Measurements from ENCODE around the gene EPHA2. TPM values are rescaled to one million over a fixed set of nuclear protein-coding genes. Genes with fewer than 3 reads are reported as not detected.

The EPHA2 gene
- polyA plus RNA-seq, 2 of the 4 experiments (the other 2 are of a cell fraction), result 59.3 to 93.2 TPM

DNA sequence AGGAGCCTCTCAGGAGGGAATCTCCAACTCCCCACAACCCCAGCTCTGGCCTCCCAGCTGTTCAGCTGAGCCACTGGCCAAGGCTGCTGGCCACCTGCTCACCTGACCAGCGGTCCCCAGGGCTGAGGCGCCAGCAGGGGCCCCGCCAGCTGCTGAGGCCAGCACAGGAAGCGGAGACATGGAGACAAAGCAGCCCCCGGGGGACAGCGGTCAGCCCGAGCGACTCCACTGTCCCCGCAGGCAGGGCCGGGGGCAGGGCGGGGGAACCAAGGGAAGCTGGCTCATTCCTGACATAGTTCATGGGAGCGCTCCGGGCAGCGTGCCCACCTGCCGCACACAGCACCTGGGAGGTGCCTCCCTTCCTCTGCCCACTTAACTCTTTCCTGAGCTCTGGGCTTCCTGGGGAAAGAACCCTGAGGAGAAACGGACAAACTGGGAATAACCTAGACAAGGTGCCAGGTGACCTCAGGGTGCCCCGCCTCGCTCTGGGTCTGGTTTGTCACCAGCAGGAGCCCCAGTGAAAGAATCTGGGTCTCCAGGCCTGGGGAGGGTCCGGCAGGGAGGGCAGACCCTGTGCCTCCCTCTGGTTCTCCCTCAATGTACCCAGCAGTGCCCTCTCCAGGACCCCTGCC is 10.7 kb downstream of the EPHA2 start:
- POLR2A ChIA-PET, result interaction anchor here (0.6 to 2.9 kb wide), 5 partner anchors 10 to 66 kb away, joined by 3 to 24 read pairs (median 4); partner anchors contain the start of gene EPHA2
- FAIRE-seq (no peak), DNase-seq (ENCODE audit: low read depth in 1 of 2, low spot score in 1 of 2) (peak; percentile 55 to 78), ATAC-seq (peak; percentile 17 to 30)
- Histone ChIP-seq H3K9me3 (no peaks in the 10 kb centered on the region), H3K4me1 (peaks cover 96% of the 10 kb centered on the region), H3K4me3 (peak overlapping the region; percentile 36), H3K4me2 (peak overlapping the region; percentile 81), H3K27ac (peak overlapping the region; percentile 95 to 100)
- CTCF ChIA-PET, result interaction anchor here (0.8 to 16.2 kb wide), 5 partner anchors 10 to 67 kb away, joined by 3 to 222 read pairs (median 6); partner anchors contain the start of gene FAM131C
- WGBS (ENCODE audit: missing lambda C conversion rate), result 0% methylated on average over 4 of the region's 19 CpGs
- TF ChIP-seq RARB (CRISPR knock-in tag; IDR thresholded peaks at IDR 0.05) (peak; percentile 23; the same call in 1 of the 2 replicates), ZNF302 (CRISPR knock-in tag; IDR thresholded peaks at IDR 0.05) (no peak), GATA3 (IDR thresholded peaks at IDR 0.05; ENCODE audit: borderline replicate concordance) (peak; percentile 27; the same call in 1 of the 2 replicates), SREBF2 (IDR thresholded peaks at IDR 0.05) (no peak), ATOH8 (CRISPR knock-in tag; IDR thresholded peaks at IDR 0.05; ENCODE audit: low read depth) (0 out of 2 replicates have a peak, but pooled peaks have one; percentile 20), HDAC2 (IDR thresholded peaks at IDR 0.05) (0 out of 2 replicates have a peak, but pooled peaks have one; percentile 2), MAX (IDR thresholded peaks at IDR 0.05) (peak; percentile 42; the same call in 1 of the 2 replicates)
- TF ChIP-seq, protein P1, sequence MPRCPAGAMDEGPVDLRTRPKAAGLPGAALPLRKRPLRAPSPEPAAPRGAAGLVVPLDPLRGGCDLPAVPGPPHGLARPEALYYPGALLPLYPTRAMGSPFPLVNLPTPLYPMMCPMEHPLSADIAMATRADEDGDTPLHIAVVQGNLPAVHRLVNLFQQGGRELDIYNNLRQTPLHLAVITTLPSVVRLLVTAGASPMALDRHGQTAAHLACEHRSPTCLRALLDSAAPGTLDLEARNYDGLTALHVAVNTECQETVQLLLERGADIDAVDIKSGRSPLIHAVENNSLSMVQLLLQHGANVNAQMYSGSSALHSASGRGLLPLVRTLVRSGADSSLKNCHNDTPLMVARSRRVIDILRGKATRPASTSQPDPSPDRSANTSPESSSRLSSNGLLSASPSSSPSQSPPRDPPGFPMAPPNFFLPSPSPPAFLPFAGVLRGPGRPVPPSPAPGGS (IDR thresholded peaks at IDR 0.05), result 0 out of 3 replicates have a peak, but pooled peaks have one; percentile 30

DNA sequence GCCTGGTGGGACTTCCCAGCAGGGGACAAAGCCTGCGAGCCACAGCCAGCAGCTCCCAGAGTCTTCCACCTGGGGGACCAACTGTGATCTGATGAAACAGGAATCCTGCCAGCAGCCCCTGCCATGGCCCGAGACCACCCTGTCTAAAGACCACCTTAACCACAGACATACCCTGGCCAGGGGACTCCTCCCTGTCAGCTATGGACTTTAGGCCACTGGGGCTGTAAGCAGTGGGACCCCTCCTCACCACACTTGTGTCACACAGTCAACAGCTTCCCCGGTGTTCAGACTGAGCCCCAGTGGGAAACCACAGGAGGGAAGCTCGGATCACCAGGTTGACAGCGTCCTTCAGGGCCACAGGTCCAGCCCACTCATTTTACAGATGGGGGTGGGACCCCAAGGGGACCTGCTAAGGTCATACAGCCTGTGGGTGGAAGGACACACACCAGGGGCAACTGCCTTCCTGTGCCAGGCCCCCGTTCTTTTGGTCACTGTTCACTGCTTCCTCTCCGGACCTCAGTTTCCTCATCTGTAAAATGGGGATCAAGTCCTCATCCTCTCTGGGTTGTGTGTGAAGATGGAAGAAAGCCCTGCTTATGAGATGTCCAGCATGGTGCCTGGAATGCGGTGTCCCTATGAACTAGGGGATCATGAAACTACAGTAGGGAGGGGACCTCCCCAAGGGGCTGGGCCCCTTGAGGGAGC is 11.4 kb downstream of the EPHA2 start:
- Histone ChIP-seq H3K4me1 (peaks cover 96% of the 10 kb centered on the region), H3K4me2 (peak overlapping the region; percentile 81), H3K27ac (peak overlapping the region; percentile 95 to 100), H3K9me3 (no peaks in the 10 kb centered on the region), H3K4me3 (peak overlapping the region; percentile 36; the same call in 2 of the 3 replicates)
- 13% methylated on average over 4 of the region's 8 CpGs for WGBS (ENCODE audit: missing lambda C conversion rate)
- ATAC-seq (peak; percentile 1 to 11; a peak in 4 of 6 replicates), FAIRE-seq (no peak), DNase-seq (ENCODE audit: low read depth in 1 of 2, low spot score in 1 of 2) (peak; percentile 51 to 59)
- ChIA-PET POLR2A (interaction anchor here (0.8 to 2.9 kb wide), 4 partner anchors 8 to 62 kb away, joined by 3 to 24 read pairs (median 4); partner anchors contain the start of gene EPHA2), CTCF (interaction anchor here (1.1 to 16.2 kb wide), 6 partner anchors 9 to 67 kb away, joined by 3 to 222 read pairs (median 6); partner anchors contain the start of gene FAM131C)
- TF ChIP-seq, protein P1 (IDR thresholded peaks at IDR 0.05), result 0 out of 3 replicates have a peak, but pooled peaks have one; percentile 4
- TF ChIP-seq USF2 (IDR thresholded peaks at IDR 0.05) (no peak), KDM1A (IDR thresholded peaks at IDR 0.05; ENCODE audit: low read depth) (peak; percentile 95), ZC3H11A (IDR thresholded peaks at IDR 0.05) (no peak), HDAC2 (IDR thresholded peaks at IDR 0.05) (0 out of 2 replicates have a peak, but pooled peaks have one; percentile 78)

DNA sequence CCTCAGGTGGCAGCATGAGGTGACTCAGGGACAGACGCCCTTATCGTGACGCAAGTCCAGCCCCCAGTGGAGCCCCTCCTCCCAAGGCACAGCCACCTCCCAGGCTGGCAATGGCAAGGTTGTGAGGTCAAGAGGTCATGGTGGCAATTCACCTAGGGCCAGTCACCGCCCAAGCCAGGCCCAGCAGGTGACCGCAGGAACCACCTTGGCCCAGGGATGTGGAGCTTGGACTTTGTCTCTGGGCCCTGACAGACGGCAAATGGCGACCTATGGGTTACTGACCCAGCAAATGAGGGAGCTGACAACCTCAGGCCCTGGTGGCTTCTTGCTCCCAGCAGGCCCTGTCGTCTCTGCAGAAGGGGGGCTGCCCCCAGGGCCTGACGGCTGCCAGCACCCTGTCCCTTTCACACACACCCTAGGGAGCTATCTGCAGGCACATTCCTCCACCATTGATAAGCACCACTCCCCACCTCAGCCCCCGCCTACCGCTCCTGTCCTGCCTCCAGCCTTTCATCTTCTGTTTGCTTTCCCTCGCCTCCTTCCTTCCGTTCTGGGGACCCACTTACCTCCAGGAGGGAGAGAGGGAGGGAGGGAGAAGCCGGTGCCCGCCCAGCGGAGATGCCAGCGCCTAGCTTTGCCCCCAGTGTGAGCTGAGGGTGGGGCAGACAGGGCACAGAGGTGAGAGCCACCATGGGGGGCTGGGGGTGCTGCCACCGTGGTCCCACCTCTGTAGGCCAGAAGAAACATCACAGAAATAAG is 12.1 kb downstream of the EPHA2 start:
- Histone ChIP-seq H3K4me3 (peak overlapping the region; percentile 26), H3K27ac (peak overlapping the region; percentile 95 to 100), H3K9me3 (no peaks in the 10 kb centered on the region), H3K4me1 (peaks cover 96% of the 10 kb centered on the region), H3K4me2 (peak overlapping the region; percentile 81)
- no peak for FAIRE-seq
- peak; percentile 41 to 58 for ATAC-seq
- DNase-seq (ENCODE audit: low read depth in 1 of 2, low spot score in 1 of 2), result peak; percentile 93 to 94
- ChIA-PET CTCF (interaction anchor here (1.1 to 16.2 kb wide), 5 partner anchors 13 to 66 kb away, joined by 4 to 222 read pairs (median 6); partner anchors contain the start of gene FAM131C), POLR2A (interaction anchor here (0.8 to 2.9 kb wide), 3 partner anchors 8 to 62 kb away, joined by 3 to 24 read pairs (median 3); partner anchors contain the start of gene EPHA2)
- 4% methylated on average over 9 of the region's 18 CpGs for WGBS (ENCODE audit: missing lambda C conversion rate)
- no peak for TF ChIP-seq RCOR1 (IDR thresholded peaks at IDR 0.05; ENCODE audit: low read depth, low read length)
- peak; percentile 24; the same call in 1 of the 2 replicates for TF ChIP-seq HOXB5 (CRISPR knock-in tag; IDR thresholded peaks at IDR 0.05)
- TF ChIP-seq, protein P1 (IDR thresholded peaks at IDR 0.05), result peak; percentile 32; the same call in 1 of the 3 replicates
- no peak for TF ChIP-seq RFX5 (IDR thresholded peaks at IDR 0.05)
- no peak for TF ChIP-seq EHMT2 (IDR thresholded peaks at IDR 0.05; ENCODE audit: low read depth)
- 0 out of 2 replicates have a peak, but pooled peaks have one; percentile 9 for TF ChIP-seq TP53 (CRISPR knock-in tag; IDR thresholded peaks at IDR 0.05)
- peak; percentile 17; the same call in 1 of the 2 replicates for TF ChIP-seq HEYL (CRISPR knock-in tag; IDR thresholded peaks at IDR 0.05)
- peak; percentile 49; the same call in 1 of the 2 replicates for TF ChIP-seq JUNB (IDR thresholded peaks at IDR 0.05)
- peak; percentile 59 to 63; a peak in 4 of 5 replicates for TF ChIP-seq JUN (IDR thresholded peaks at IDR 0.05)
- peak; percentile 81 for TF ChIP-seq GATA3 (IDR thresholded peaks at IDR 0.05; ENCODE audit: borderline replicate concordance)
- TF ChIP-seq EHF (CRISPR knock-in tag; IDR thresholded peaks at IDR 0.05), result peak; percentile 33; the same call in 1 of the 2 replicates

Data from A549 (cell line).